GM18951 (cell line): ENCODE measurements around the gene FTSJ1.

Experiments
- POLR2A ChIP-seq: IDR thresholded peaks from 4 replicates; pipeline ENCODE4 v1.6.1; 2011; ENCODE audit warnings: mild to moderate bottlenecking; ENCODE audit not compliant: insufficient read length, insufficient read depth; ENCODE audit errors: extremely low read depth
- in situ Hi-C: fragments of 300-500 bp; cut with MboI; formaldehyde crosslinking; loops from one replicate; pipeline ENCODE4 v1.12.0; 2022; ENCODE audit warnings: low sequenced_read_pairs, mixed read lengths, inconsistent platforms; ENCODE audit not compliant: unreplicated experiment

The FTSJ1 gene

GRCh38 chrX:48476919-48477318 is 920 bp downstream of the FTSJ1 start:
- in situ Hi-C loops: no loop called here
- TF ChIP-seq POLR2A: no peak

- in situ Hi-C loops: no loop called here
- no peak for TF ChIP-seq POLR2A
Measured at GRCh38 chrX:48477960-48478755, 2.2 kb downstream of the FTSJ1 start.

GRCh38 chrX:48478806-48479205 is 2.8 kb downstream of the FTSJ1 start:
- in situ Hi-C loops: no loop called here
- no peak for TF ChIP-seq POLR2A

DNA sequence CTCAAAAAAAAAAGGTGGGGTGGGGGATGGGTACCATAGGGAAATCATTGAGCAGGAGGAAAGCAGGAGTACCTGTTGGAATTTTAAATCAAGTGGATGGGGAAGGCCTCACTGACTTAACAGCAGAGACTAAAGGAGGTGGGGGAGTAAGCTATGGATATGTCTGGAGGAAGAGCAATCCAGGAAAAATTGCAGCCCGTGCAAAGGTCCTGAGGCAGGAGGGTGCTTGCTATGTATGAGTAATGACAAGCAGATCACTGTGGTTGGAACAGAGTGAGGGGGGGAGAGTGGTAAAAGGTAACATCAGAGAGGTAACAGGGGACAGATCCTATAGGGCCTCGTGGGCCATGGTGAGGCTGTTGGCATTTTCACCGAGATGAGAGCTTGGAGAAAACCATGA is 4.1 kb downstream of the FTSJ1 start:
- no peak for TF ChIP-seq POLR2A
- in situ Hi-C loops: no loop called here

DNA sequence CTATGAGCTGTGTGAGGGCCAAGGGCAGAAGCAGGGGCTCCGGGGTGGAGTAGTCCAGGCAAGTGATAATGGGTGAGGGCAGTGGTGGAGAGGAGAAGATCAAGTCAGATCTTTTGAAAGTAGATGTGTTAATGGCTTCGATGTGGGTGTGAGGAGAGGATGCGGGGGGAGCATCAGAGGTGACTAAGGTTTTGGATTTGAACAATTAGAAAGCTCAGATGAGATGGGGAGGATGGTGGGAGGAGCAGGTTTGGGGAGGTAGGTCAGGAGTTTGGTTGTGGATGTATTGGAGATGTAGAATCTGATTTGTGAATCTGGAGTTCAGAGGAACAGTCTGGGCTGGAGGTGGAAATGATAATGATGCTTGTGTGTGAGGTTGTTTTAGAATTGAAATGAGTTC is 4.6 kb downstream of the FTSJ1 start:
- no peak for TF ChIP-seq POLR2A
- in situ Hi-C loops: no loop called here

DNA sequence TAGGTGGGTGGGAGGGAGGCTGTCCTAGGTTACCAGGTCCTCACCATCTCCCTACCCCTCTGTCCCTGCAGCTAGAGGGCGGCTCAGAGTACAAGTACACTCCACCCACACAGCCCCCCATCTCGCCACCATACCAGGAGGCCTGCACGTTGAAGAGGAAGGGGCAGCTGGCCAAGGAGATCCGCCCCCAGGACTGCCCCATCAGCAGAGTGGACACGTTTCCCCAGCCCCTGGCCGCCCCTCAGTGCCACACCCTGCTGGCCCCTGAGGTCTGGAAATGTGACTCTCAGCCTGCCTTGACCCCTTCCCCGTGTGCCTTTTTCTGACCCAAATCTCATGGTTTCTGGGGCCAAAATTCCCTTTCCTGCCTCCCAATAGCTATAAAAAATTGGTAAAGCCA is 6.5 kb downstream of the FTSJ1 start:
- in situ Hi-C loops: no loop called here
- no peak for TF ChIP-seq POLR2A

GRCh38 chrX:48487362-48487798 is 11.4 kb downstream of the FTSJ1 start:
- in situ Hi-C loops: no loop called here
- no peak for TF ChIP-seq POLR2A

- no peak for TF ChIP-seq POLR2A
- in situ Hi-C loops: no loop called here
Measured at GRCh38 chrX:48488034-48488433, 12.0 kb downstream of the FTSJ1 start.

- TF ChIP-seq POLR2A: no peak
- in situ Hi-C loops: no loop called here
Measured at GRCh38 chrX:48489296-48489695, 13.3 kb downstream of the FTSJ1 start.

- in situ Hi-C loops: no loop called here
Measured at GRCh38 chrX:48489892-48490291, 13.9 kb downstream of the FTSJ1 start.

GRCh38 chrX:48490661-48491060 is 14.7 kb downstream of the FTSJ1 start:
- no peak for TF ChIP-seq POLR2A
- in situ Hi-C loops: no loop called here

More at GRCh38 chrX:48489892-48490291, 13.9 kb downstream of the FTSJ1 start:
- no peak for TF ChIP-seq POLR2A

DNA sequence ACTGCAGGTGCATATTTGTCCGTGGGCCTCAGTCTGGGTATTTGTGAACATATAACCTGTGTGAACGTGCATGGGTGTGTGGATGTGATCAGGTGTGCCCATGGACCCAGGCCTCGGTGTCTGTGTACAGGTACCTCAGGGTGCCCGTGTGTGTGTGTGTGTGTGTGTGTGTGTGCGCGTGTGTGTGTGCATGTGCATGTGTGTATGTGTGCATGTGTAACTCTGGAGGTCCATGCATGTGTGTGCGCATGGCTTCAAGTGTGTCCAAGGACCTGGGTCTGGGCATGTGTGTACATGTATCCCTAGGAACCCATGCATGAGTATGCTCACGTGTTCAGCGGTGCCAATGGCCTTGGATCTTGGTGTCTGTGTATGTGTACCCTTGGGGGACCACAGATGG is 15.8 kb downstream of the FTSJ1 start:
- in situ Hi-C loops: no loop called here
- TF ChIP-seq POLR2A: no peak

DNA sequence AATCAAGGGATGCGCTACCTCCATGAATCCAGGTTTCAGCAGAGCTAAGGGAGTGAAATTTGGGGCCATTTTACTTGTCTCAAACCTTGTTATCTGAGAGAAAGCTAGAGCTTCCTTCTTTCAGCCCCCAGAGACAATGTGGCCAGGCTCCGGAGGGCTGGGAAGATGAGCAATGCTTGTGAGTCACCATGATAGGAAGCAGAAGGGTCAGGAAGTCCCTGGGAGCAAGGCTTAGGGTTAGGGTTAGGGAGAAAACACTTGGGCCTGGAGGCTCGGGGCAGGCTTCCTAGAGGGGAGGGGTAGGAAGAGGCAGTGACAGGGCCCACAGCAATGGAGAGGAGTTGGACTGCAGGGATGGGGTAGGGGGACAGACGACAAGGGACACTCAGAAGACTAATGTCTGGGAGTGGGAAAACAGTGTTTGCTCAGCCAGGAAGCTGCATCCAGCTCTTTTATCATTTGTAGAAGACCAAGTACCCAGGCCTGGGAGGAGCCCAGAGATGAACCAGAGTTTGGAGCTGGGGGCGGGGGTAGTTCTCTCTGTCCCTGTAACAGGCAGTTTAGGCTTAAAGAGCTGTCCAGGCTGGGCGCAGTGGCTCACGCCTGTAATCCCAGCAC is 16.4 kb downstream of the FTSJ1 start:
- in situ Hi-C loops: no loop called here

GRCh38 chrX:48493890-48494364 is 17.9 kb downstream of the FTSJ1 start:
- in situ Hi-C loops: no loop called here
- no peak for TF ChIP-seq POLR2A

More for the DNA sequence above, 16.4 kb downstream of the FTSJ1 start:
- no peak for TF ChIP-seq POLR2A
